Osteoblast (primary cell): ENCODE results near the gene DAPK1. TPM values are rescaled to one million over a fixed set of nuclear protein-coding genes. Genes with fewer than 3 reads are reported as not detected.

Experiments used
- DNase-seq: peaks from one replicate; pipeline ENCODE4 v3.0.0; 2011; ENCODE audit warnings: low spot score, mixed read lengths; ENCODE audit not compliant: insufficient read length; ENCODE audit errors: missing footprints
- H2AFZ ChIP-seq: 2 replicates; pipeline ENCODE4 v1.6.0; 2011; ENCODE audit warnings: mild to moderate bottlenecking, low read length
- H3K27ac ChIP-seq: 2 replicates; pipeline ENCODE4 v1.5.1; 2011; ENCODE audit warnings: mild to moderate bottlenecking, low read depth, low read length, moderate library complexity
- H3K27me3 ChIP-seq: 2 replicates; pipeline ENCODE4 v1.6.0; 2012; ENCODE audit warnings: mild to moderate bottlenecking, control low read depth, inconsistent platforms, low read length, moderate library complexity; ENCODE audit not compliant: insufficient read depth
- H3K36me3 ChIP-seq: 2 replicates; pipeline ENCODE4 v1.5.1; 2011; ENCODE audit warnings: mild to moderate bottlenecking, low read length, control low read depth, moderate library complexity; ENCODE audit not compliant: insufficient read depth
- H3K4me1 ChIP-seq: 2 replicates; pipeline ENCODE4 v1.5.1; 2011; ENCODE audit warnings: mild to moderate bottlenecking, low read length, control low read depth, moderate library complexity; ENCODE audit not compliant: insufficient read depth
- H3K4me2 ChIP-seq: 2 replicates; pipeline ENCODE4 v1.6.0; 2011; ENCODE audit warnings: mild to moderate bottlenecking, low read length; ENCODE audit not compliant: insufficient read depth
- H3K4me3 ChIP-seq: fragments of 200-600 bp; sonication (generic); 3 replicates; pipeline ENCODE4 v1.5.1; 2012; ENCODE audit warnings: mild to moderate bottlenecking, low read length, inconsistent platforms; ENCODE audit not compliant: insufficient read depth
- H3K79me2 ChIP-seq: 2 replicates; pipeline ENCODE4 v1.6.0; 2012; ENCODE audit warnings: mild to moderate bottlenecking, low read length, control low read depth, inconsistent platforms; ENCODE audit not compliant: insufficient read depth
- H3K9me3 ChIP-seq: 2 replicates; pipeline ENCODE4 v1.5.1; 2011; ENCODE audit warnings: low read depth, low read length, control low read depth
- H4K20me1 ChIP-seq: 2 replicates; pipeline ENCODE4 v1.6.0; 2012; ENCODE audit warnings: mild to moderate bottlenecking, low read length, control low read depth; ENCODE audit not compliant: insufficient read depth
- total RNA-seq: library from RNA; depleted of rRNA; stranded (reverse); fragments of >200 nt; gene quantifications from 2 replicates; pipeline ENCODE4 v1.2.3, GENCODE V29; 2012
- TF ChIP-seq, protein P1 (sequence below): IDR thresholded peaks from 2 replicates; pipeline ENCODE4 v1.5.1; 2011; ENCODE audit warnings: mild to moderate bottlenecking, low read depth, low read length, moderate library complexity; ENCODE audit errors: extremely low read depth

DAPK1 gene
- total RNA-seq, 1 donor: 55.4 TPM

DNA sequence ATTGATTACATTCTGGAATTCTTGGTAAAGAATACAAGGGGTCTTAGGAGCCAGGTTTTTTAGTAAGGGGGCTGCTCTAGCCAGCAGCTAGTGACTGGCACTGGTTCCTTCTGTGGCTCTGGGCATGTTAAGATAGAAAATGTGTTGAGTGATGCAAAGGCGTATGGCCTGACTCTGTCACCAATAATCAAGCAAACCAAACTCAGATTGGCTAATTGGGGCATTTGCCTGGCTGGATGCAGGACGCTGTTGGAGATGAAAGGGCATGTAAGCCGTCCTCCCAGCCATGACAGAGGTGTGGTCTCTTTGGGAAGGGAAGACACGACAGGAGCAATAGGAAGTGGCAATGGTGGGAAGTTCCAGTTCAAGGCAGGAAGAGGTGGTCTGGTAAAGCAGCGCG is 140.6 kb downstream of the DAPK1 start:
- TF ChIP-seq, protein P1, sequence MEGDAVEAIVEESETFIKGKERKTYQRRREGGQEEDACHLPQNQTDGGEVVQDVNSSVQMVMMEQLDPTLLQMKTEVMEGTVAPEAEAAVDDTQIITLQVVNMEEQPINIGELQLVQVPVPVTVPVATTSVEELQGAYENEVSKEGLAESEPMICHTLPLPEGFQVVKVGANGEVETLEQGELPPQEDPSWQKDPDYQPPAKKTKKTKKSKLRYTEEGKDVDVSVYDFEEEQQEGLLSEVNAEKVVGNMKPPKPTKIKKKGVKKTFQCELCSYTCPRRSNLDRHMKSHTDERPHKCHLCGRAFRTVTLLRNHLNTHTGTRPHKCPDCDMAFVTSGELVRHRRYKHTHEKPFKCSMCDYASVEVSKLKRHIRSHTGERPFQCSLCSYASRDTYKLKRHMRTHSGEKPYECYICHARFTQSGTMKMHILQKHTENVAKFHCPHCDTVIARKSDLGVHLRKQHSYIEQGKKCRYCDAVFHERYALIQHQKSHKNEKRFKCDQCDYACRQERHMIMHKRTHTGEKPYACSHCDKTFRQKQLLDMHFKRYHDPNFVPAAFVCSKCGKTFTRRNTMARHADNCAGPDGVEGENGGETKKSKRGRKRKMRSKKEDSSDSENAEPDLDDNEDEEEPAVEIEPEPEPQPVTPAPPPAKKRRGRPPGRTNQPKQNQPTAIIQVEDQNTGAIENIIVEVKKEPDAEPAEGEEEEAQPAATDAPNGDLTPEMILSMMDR: no peak
- H3K27ac ChIP-seq: no peak overlapping the region
- H2AFZ ChIP-seq: no peak overlapping the region
- DNase-seq: no peak
- no peaks in the 10 kb centered on the region for H3K9me3 ChIP-seq
- no peaks in the 10 kb centered on the region for H3K4me1 ChIP-seq
- no peak overlapping the region for H3K4me3 ChIP-seq
- H4K20me1 ChIP-seq: no peaks in the 10 kb centered on the region
- H3K36me3 ChIP-seq: no peaks in the 10 kb centered on the region
- no peaks in the 10 kb centered on the region for H3K79me2 ChIP-seq
- H3K4me2 ChIP-seq: no peak overlapping the region
- peaks cover 3% of the 10 kb centered on the region for H3K27me3 ChIP-seq

DNA sequence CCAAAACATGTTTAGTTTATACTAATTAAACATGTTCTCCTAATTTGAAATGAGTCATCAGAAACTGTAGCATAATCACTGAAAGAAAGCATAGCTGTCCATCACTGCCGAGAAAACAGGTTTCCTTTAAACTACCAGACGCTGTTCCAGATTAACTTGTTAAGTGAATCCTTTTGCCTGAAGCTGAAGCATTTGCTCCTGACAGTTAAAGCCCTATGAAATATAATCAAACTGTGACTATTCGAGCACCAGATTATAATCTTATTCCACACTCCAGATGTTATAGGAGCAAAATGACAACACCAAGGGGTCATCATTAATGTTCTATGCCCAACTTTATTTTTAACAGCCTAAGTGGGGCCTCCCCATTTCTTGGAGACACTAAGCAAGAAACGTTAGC is 142.3 kb downstream of the DAPK1 start:
- no peak overlapping the region for H3K4me2 ChIP-seq
- TF ChIP-seq, protein P1: no peak
- no peaks in the 10 kb centered on the region for H4K20me1 ChIP-seq

GRCh38 chr9:87640385-87640795 is 142.7 kb downstream of the DAPK1 start:
- Histone ChIP-seq H3K9me3 (no peaks in the 10 kb centered on the region), H3K4me3 (no peak overlapping the region), H4K20me1 (no peaks in the 10 kb centered on the region), H3K36me3 (no peaks in the 10 kb centered on the region), H3K4me1 (no peaks in the 10 kb centered on the region), H2AFZ (no peak overlapping the region), H3K79me2 (no peaks in the 10 kb centered on the region), H3K27ac (no peak overlapping the region), H3K4me2 (no peak overlapping the region), H3K27me3 (peaks cover 3% of the 10 kb centered on the region)
- DNase-seq: peak; percentile 85
- TF ChIP-seq, protein P1: no peak

More for the DNA sequence above, 142.3 kb downstream of the DAPK1 start:
- H3K4me1 ChIP-seq: no peaks in the 10 kb centered on the region
- H3K4me3 ChIP-seq: no peak overlapping the region
- no peaks in the 10 kb centered on the region for H3K79me2 ChIP-seq
- no peak overlapping the region for H3K27ac ChIP-seq
- H2AFZ ChIP-seq: no peak overlapping the region
- peaks cover 3% of the 10 kb centered on the region for H3K27me3 ChIP-seq
- no peaks in the 10 kb centered on the region for H3K9me3 ChIP-seq
- DNase-seq: no peak
- H3K36me3 ChIP-seq: no peaks in the 10 kb centered on the region

GRCh38 chr9:87641067-87641466 is 143.4 kb downstream of the DAPK1 start:
- no peak overlapping the region for H2AFZ ChIP-seq
- peaks cover 3% of the 10 kb centered on the region for H3K27me3 ChIP-seq
- no peaks in the 10 kb centered on the region for H3K9me3 ChIP-seq
- H3K79me2 ChIP-seq: no peaks in the 10 kb centered on the region
- TF ChIP-seq, protein P1: no peak
- no peaks in the 10 kb centered on the region for H3K36me3 ChIP-seq
- H4K20me1 ChIP-seq: no peaks in the 10 kb centered on the region
- H3K27ac ChIP-seq: no peak overlapping the region
- H3K4me2 ChIP-seq: no peak overlapping the region
- no peak overlapping the region for H3K4me3 ChIP-seq
- DNase-seq: no peak
- H3K4me1 ChIP-seq: no peaks in the 10 kb centered on the region
